Suprapubic skin (tissue), 4 donors: ENCODE results near the gene IBA57. TPM values are rescaled to one million over a fixed set of nuclear protein-coding genes. Genes with fewer than 3 reads are reported as not detected.

Experiments used
- DNase-seq, 2 donors: peaks; one replicate each; pipeline ENCODE4 v3.0.0-alpha.2; 2019; ENCODE audit warnings: low spot score in 2 of 2
- H3K27ac ChIP-seq: fragments of 200-600 bp; sonication (generic); one replicate; pipeline ENCODE4 v1.5.1; 2019
- H3K27me3 ChIP-seq: fragments of 200-600 bp; sonication (generic); one replicate; pipeline ENCODE4 v1.5.1; 2019
- H3K36me3 ChIP-seq: fragments of 200-600 bp; sonication (generic); one replicate; pipeline ENCODE4 v1.5.1; 2019
- H3K4me1 ChIP-seq: fragments of 200-600 bp; sonication (generic); one replicate; pipeline ENCODE4 v1.5.1; 2019
- H3K4me3 ChIP-seq: fragments of 200-600 bp; sonication (generic); one replicate; pipeline ENCODE4 v1.5.1; 2019; ENCODE audit warnings: mild to moderate bottlenecking
- H3K9me3 ChIP-seq: fragments of 200-600 bp; sonication (generic); one replicate; pipeline ENCODE4 v1.5.1; 2019
- CTCF ChIP-seq, 2 donors: fragments of 200-600 bp in 1 of 2; fragments of 450-650 bp in 1 of 2; sonication (generic) in 1 of 2; IDR thresholded peaks; one replicate each; pipeline ENCODE4 v1.5.1; 2016 to 2019; ENCODE audit warnings: antibody characterized with exemption in 2 of 2, mild to moderate bottlenecking in 1 of 2, moderate library complexity in 1 of 2
- EP300 ChIP-seq: sonication (generic); formaldehyde crosslinking; IDR thresholded peaks from one replicate; pipeline ENCODE4 v1.6.1; 2017; ENCODE audit warnings: antibody characterized with exemption
- POLR2A ChIP-seq, 2 donors: fragments of 450-650 bp; IDR thresholded peaks; one replicate each; pipeline ENCODE4 v1.6.1; 2017; ENCODE audit warnings: antibody characterized with exemption in 2 of 2, mild to moderate bottlenecking in 2 of 2, moderate library complexity in 2 of 2
- POLR2AphosphoS5 ChIP-seq, 3 donors: sonication (generic); formaldehyde crosslinking; IDR thresholded peaks; one replicate each; pipeline ENCODE4 v1.6.1; 2017; ENCODE audit warnings: antibody characterized with exemption in 3 of 3
- WGBS: methylation state at CpG from one replicate; pipeline ENCODE4 v1.1.5; 2018; 5-methylcytosine and 5-hydroxymethylcytosine counted together
- total RNA-seq, 4 donors: library from RNA; depleted of rRNA; stranded (reverse); fragments of >200 nt; gene quantifications; one replicate each; pipeline ENCODE4 v1.1.0, GENCODE V29; 2016

The IBA57 gene
- total RNA-seq, 4 donors from 2014 or later = 9.2 to 22.4 (median 12.4) TPM

DNA sequence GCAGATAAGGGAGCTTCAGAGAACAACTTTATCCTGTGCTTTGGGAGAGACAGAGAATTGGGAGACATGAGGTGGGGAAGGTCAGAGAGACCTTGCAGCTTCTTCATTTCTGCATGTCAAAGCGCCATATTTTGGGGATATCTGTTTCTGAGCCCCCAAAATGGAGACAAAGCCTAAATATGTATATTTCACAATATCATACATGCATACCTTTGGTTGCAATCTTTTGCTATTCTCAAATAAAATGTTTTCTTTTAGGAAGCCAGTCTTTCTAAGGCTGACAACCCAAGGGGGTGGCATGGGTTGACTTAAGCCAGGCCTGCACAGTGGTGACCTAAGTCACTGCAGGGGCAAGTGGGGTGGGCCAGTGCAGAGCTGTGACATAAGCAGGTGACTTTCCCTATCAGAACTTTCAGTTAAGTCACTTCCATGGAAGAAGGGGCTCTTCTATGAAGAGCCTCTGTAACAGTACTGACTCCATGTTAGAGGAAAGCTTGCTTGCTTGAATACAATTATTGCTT, 42.6 kb upstream of the IBA57 start:
- no peak overlapping the region for H3K27ac ChIP-seq
- peak in 1 of 2 donors; percentile 7 for DNase-seq
- H3K4me1 ChIP-seq = peaks cover 16% of the 10 kb centered on the region
- H3K27me3 ChIP-seq = no peaks in the 10 kb centered on the region
- H3K9me3 ChIP-seq = no peaks in the 10 kb centered on the region
- TF ChIP-seq POLR2AphosphoS5 (IDR thresholded peaks at IDR 0.05) (no peak), EP300 (no peak), CTCF (IDR thresholded peaks at IDR 0.05) (no peak), POLR2A (IDR thresholded peaks at IDR 0.05) (no peak)
- H3K36me3 ChIP-seq = no peaks in the 10 kb centered on the region
- WGBS = 70% methylated on average over 1 of the region's 1 CpG
- no peak overlapping the region for H3K4me3 ChIP-seq

GRCh38 chr1:228123505-228123904, 42.1 kb upstream of the IBA57 start:
- DNase-seq = peak in 1 of 2 donors; percentile 3
- WGBS = 80% methylated on average over 2 of the region's 2 CpGs

GRCh38 chr1:228125185-228125584, 40.4 kb upstream of the IBA57 start:
- Histone ChIP-seq H3K4me3 (no peak overlapping the region), H3K4me1 (peaks cover 11% of the 10 kb centered on the region), H3K27ac (no peak overlapping the region), H3K9me3 (no peaks in the 10 kb centered on the region), H3K27me3 (no peaks in the 10 kb centered on the region), H3K36me3 (no peaks in the 10 kb centered on the region)
- no peak for TF ChIP-seq POLR2A (IDR thresholded peaks at IDR 0.05)
- no peak for TF ChIP-seq CTCF (IDR thresholded peaks at IDR 0.05)
- TF ChIP-seq POLR2AphosphoS5 (IDR thresholded peaks at IDR 0.05) = no peak
- TF ChIP-seq EP300 = no peak
- DNase-seq = peak in 1 of 2 donors; percentile 0
- 82% methylated on average over 5 of the region's 5 CpGs for WGBS

More at GRCh38 chr1:228123505-228123904, 42.1 kb upstream of the IBA57 start:
- TF ChIP-seq POLR2AphosphoS5 (IDR thresholded peaks at IDR 0.05) = no peak
- Histone ChIP-seq H3K4me1 (peaks cover 16% of the 10 kb centered on the region), H3K4me3 (no peak overlapping the region), H3K27me3 (no peaks in the 10 kb centered on the region), H3K36me3 (no peaks in the 10 kb centered on the region), H3K9me3 (no peaks in the 10 kb centered on the region), H3K27ac (no peak overlapping the region)

DNA sequence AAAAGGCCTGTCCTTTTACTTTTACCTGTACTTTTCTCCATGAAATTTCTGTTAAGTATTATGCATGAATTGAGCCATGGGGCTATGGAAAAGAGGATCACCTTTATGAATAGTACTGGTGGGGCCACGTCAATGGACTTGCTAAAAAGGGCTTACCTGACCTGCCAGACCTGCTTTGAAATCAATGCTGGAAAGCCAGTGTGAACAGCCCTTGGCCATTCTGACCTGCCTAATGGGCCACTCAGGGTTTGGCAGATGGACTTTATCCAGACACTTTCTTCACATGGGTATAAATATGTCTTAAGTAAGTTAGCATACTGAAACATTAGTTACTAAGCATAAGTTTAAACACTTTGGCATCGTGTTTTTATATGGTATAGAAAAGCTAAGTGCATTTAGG, 33.8 kb upstream of the IBA57 start:
- Histone ChIP-seq H3K4me3 (no peak overlapping the region), H3K36me3 (no peaks in the 10 kb centered on the region), H3K27me3 (no peaks in the 10 kb centered on the region), H3K27ac (no peak overlapping the region), H3K4me1 (peaks cover 15% of the 10 kb centered on the region), H3K9me3 (no peaks in the 10 kb centered on the region)
- no peak for TF ChIP-seq EP300
- no peak for TF ChIP-seq CTCF (IDR thresholded peaks at IDR 0.05)
- no peak for TF ChIP-seq POLR2AphosphoS5 (IDR thresholded peaks at IDR 0.05)
- no peak for TF ChIP-seq POLR2A (IDR thresholded peaks at IDR 0.05)
- WGBS = 73% methylated on average over 2 of the region's 2 CpGs
- no peak for DNase-seq

GRCh38 chr1:228134591-228134990, 31.0 kb upstream of the IBA57 start:
- DNase-seq = peak in 1 of 2 donors; percentile 47
- 87% methylated on average over 12 of the region's 12 CpGs for WGBS
- Histone ChIP-seq H3K4me3 (no peak overlapping the region), H3K27me3 (no peaks in the 10 kb centered on the region), H3K9me3 (no peaks in the 10 kb centered on the region), H3K36me3 (no peaks in the 10 kb centered on the region), H3K27ac (no peak overlapping the region), H3K4me1 (peaks cover 23% of the 10 kb centered on the region)
- no peak for TF ChIP-seq POLR2A (IDR thresholded peaks at IDR 0.05)
- no peak for TF ChIP-seq CTCF (IDR thresholded peaks at IDR 0.05)
- no peak for TF ChIP-seq EP300
- TF ChIP-seq POLR2AphosphoS5 (IDR thresholded peaks at IDR 0.05) = no peak

GRCh38 chr1:228136901-228137300, 28.7 kb upstream of the IBA57 start:
- 81% methylated on average over 1 of the region's 1 CpG for WGBS
- no peaks in the 10 kb centered on the region for H3K36me3 ChIP-seq
- H3K27ac ChIP-seq = no peak overlapping the region
- TF ChIP-seq POLR2AphosphoS5 (IDR thresholded peaks at IDR 0.05) (no peak), POLR2A (IDR thresholded peaks at IDR 0.05) (no peak), CTCF (IDR thresholded peaks at IDR 0.05) (no peak), EP300 (no peak)
- DNase-seq = peak in 1 of 2 donors; percentile 2
- H3K4me3 ChIP-seq = no peak overlapping the region
- H3K4me1 ChIP-seq = peaks cover 21% of the 10 kb centered on the region
- H3K9me3 ChIP-seq = no peaks in the 10 kb centered on the region
- no peaks in the 10 kb centered on the region for H3K27me3 ChIP-seq
